Neural cell (in vitro differentiated cells): Measurements from ENCODE around the gene DAD1.

Source experiments
- EP300 ChIP-seq: fragments of 450-650 bp; conservative IDR thresholded peaks from 2 replicates; pipeline ENCODE4 v1.6.1; 2014; ENCODE audit warnings: antibody characterized with exemption, mild to moderate bottlenecking, moderate library complexity; ENCODE audit not compliant: poor library complexity, severe bottlenecking
- POLR2AphosphoS5 ChIP-seq: IDR thresholded peaks from 2 replicates; pipeline ENCODE4 v1.6.1; 2012
- RAD21 ChIP-seq: fragments of 450-650 bp; conservative IDR thresholded peaks from 2 replicates; pipeline ENCODE4 v1.6.1; 2014; ENCODE audit warnings: antibody characterized with exemption, mild to moderate bottlenecking, moderate library complexity
- TF ChIP-seq, protein P1 (sequence below): fragments of 450-650 bp; IDR thresholded peaks from 2 replicates; pipeline ENCODE4 v1.5.1; 2014; ENCODE audit warnings: antibody characterized with exemption, mild to moderate bottlenecking, moderate library complexity; ENCODE audit not compliant: poor library complexity, severe bottlenecking
- TF ChIP-seq, protein P2 (sequence below): IDR thresholded peaks from 2 replicates; pipeline ENCODE4 v1.6.1; 2012; ENCODE audit warnings: borderline replicate concordance

DNA sequence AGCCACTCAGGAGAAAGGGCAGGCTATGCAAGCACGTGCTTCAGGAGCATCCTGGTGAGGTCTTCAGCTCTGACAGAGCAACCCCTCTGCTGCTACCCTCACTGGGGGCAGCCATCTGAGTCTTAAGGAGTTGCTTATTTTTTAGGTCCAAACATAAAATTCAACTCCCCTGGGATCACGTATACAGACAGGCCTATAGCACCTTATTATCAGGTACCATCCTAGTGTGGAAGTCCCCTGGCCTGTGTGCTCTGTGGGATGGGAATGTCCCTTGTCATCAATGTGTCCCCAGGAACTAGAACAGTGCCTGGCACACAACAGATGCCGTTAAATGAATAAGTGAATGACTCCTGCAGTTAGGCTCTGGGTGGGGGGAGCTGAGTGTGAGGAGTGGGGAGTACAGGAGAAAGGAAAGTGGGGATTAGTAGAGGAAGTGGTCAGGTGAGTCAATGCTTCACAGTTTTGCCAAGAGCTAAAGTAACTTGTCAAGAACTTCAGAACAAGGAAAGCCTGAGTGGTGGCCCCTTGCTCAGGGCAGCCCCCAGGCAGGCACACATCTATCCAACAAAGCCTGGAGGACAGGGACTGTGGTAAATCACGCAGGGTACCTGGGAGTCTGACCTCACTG, 33.5 kb downstream of the DAD1 start:
- TF ChIP-seq EP300 (no peak), RAD21 (no peak), POLR2AphosphoS5 (no peak)
- TF ChIP-seq, protein P1, sequence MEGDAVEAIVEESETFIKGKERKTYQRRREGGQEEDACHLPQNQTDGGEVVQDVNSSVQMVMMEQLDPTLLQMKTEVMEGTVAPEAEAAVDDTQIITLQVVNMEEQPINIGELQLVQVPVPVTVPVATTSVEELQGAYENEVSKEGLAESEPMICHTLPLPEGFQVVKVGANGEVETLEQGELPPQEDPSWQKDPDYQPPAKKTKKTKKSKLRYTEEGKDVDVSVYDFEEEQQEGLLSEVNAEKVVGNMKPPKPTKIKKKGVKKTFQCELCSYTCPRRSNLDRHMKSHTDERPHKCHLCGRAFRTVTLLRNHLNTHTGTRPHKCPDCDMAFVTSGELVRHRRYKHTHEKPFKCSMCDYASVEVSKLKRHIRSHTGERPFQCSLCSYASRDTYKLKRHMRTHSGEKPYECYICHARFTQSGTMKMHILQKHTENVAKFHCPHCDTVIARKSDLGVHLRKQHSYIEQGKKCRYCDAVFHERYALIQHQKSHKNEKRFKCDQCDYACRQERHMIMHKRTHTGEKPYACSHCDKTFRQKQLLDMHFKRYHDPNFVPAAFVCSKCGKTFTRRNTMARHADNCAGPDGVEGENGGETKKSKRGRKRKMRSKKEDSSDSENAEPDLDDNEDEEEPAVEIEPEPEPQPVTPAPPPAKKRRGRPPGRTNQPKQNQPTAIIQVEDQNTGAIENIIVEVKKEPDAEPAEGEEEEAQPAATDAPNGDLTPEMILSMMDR: no peak
- TF ChIP-seq, protein P2, sequence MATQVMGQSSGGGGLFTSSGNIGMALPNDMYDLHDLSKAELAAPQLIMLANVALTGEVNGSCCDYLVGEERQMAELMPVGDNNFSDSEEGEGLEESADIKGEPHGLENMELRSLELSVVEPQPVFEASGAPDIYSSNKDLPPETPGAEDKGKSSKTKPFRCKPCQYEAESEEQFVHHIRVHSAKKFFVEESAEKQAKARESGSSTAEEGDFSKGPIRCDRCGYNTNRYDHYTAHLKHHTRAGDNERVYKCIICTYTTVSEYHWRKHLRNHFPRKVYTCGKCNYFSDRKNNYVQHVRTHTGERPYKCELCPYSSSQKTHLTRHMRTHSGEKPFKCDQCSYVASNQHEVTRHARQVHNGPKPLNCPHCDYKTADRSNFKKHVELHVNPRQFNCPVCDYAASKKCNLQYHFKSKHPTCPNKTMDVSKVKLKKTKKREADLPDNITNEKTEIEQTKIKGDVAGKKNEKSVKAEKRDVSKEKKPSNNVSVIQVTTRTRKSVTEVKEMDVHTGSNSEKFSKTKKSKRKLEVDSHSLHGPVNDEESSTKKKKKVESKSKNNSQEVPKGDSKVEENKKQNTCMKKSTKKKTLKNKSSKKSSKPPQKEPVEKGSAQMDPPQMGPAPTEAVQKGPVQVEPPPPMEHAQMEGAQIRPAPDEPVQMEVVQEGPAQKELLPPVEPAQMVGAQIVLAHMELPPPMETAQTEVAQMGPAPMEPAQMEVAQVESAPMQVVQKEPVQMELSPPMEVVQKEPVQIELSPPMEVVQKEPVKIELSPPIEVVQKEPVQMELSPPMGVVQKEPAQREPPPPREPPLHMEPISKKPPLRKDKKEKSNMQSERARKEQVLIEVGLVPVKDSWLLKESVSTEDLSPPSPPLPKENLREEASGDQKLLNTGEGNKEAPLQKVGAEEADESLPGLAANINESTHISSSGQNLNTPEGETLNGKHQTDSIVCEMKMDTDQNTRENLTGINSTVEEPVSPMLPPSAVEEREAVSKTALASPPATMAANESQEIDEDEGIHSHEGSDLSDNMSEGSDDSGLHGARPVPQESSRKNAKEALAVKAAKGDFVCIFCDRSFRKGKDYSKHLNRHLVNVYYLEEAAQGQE: no peak
